ENCODE measurements around the gene LDB3. TPM values are rescaled to one million over a fixed set of nuclear protein-coding genes. Genes with fewer than 3 reads are reported as not detected.

LDB3 gene
- total and polyA plus RNA-seq, 2 of the 4 experiments (the other 2 are of a cell fraction), result 0.36 to 2.6 TPM

DNA sequence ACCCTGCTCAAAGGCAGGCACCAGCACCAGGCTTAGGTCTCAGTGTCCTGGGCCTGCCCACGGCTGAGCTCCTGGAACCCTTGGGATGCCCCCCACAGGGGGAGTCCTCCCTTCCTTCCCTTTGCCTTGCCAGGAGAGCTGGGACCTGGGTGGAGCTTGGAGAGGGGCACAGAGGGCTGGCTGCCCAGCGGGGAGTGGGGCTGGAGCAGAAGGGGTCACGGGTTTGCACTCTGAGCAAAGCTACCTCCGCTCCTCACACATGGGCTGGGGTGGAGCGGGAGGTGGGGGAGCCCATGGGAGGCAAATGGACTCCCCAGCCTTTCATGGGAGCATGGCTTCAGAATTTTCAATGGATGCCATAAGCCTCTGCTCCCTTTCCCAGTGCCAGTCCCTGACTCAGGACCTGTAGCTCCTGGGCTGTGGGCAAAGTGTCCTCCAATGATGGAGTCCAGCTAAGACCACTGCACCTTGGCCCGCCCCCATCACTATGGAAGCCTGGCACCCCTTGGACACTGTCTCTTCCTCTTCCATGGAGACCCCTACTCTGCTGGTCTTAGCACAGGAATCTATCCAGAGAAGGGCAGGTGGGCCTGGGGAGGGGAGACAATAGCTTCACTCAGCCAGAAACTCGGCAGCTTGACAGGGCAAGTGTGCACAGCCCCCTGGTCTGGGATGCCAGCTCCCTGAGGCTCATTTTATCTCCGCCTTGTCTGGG is 39.9 kb downstream of the LDB3 start:
- Histone ChIP-seq H2BK5ac (ENCODE audit: low read depth, low read length, poor library complexity, severe bottlenecking) (no peak overlapping the region), H2AK5ac (ENCODE audit: low read depth, low read length) (no peak overlapping the region; the same call in 1 of the 2 replicates), H3K4ac (ENCODE audit: low read depth, low read length) (no peak overlapping the region), H3K4me2 (ENCODE audit: low read depth, low read length) (no peak overlapping the region), H3K18ac (ENCODE audit: low read depth, low read length) (no peak overlapping the region), H2BK15ac (ENCODE audit: low read depth, low read length) (no peak overlapping the region), H3K27me3 (ENCODE audit: control insufficient read depth, insufficient read depth, low read length) (no peaks in the 10 kb centered on the region), H3K23ac (ENCODE audit: low read depth, low read length) (no peak overlapping the region), H3K9me3 (ENCODE audit: control insufficient read depth, insufficient read depth, low read length) (no peaks in the 10 kb centered on the region), H4K20me1 (ENCODE audit: insufficient read depth, low read length) (no peaks in the 10 kb centered on the region), H3K36me3 (ENCODE audit: control insufficient read depth, insufficient read depth, low read length) (no peaks in the 10 kb centered on the region), H2BK120ac (ENCODE audit: low read depth, low read length) (no peak overlapping the region), H4K8ac (ENCODE audit: low read depth in 2 of 2, low read length in 2 of 2) (no peak overlapping the region), H3K4me1 (ENCODE audit: control insufficient read depth, insufficient read depth, low read length) (peaks cover 10% of the 10 kb centered on the region), H4K5ac (ENCODE audit: low read depth, low read length) (no peak overlapping the region), H3K9ac (ENCODE audit: low read depth, low read length) (no peak overlapping the region), H2AFZ (replicated peaks; ENCODE audit: low read length, poor library complexity) (no peak overlapping the region), H3K14ac (replicated peaks; ENCODE audit: low read depth, low read length) (no peak overlapping the region), H4K91ac (ENCODE audit: insufficient read depth, low read depth, low read length) (no peak overlapping the region), H3K27ac (ENCODE audit: insufficient read depth, low read length) (no peak overlapping the region), H3K56ac (ENCODE audit: extremely low read depth, insufficient read depth, low read length) (no peak overlapping the region), H2BK20ac (ENCODE audit: low read depth, low read length) (no peak overlapping the region), H2AK9ac (replicated peaks; ENCODE audit: low read depth, low read length, poor library complexity) (no peak overlapping the region), H3K4me3 (ENCODE audit: insufficient read depth, low read depth, low read length) (no peak overlapping the region), H3K79me1 (ENCODE audit: low read depth in 1 of 2, low read length in 2 of 2) (peaks cover 0 to 10% of the 10 kb centered on the region in 2 experiments; a peak in 2 of 4 replicates), H3K9me1 (ENCODE audit: insufficient read depth, low read length) (peaks cover 3% of the 10 kb centered on the region; the same call in 1 of the 2 replicates)
- 100% methylated on average over 3 of the region's 8 CpGs; no CpG with 5 or more reads in 1 of the 2 experiments for WGBS, 2 experiments (ENCODE audit: extremely low coverage in 2 of 2, insufficient read length in 1 of 2)
- intact Hi-C loops (cut with micrococcal nuclease), result no loop called here
- in situ Hi-C loops (cut with MboI; ENCODE audit: low sequenced_read_pairs), result loop anchor here (5.0 kb wide), 1 partner anchor 189 kb away; no protein-coding TSS in a partner anchor
- ATAC-seq (ENCODE audit: low read depth) (no peak), DNase-seq (no peak)
- dilution Hi-C loops (cut with HindIII; ENCODE audit: low sequenced_read_pairs, unreplicated experiment), result no loop called here
- ChIA-PET CTCF (no interaction called here), POLR2A (ENCODE audit: unreplicated experiment) (no interaction called here)
- BruUV-seq (replicated peaks), result no TSS peak
- TF ChIP-seq, protein P1, sequence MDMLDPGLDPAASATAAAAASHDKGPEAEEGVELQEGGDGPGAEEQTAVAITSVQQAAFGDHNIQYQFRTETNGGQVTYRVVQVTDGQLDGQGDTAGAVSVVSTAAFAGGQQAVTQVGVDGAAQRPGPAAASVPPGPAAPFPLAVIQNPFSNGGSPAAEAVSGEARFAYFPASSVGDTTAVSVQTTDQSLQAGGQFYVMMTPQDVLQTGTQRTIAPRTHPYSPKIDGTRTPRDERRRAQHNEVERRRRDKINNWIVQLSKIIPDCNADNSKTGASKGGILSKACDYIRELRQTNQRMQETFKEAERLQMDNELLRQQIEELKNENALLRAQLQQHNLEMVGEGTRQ (IDR thresholded peaks at IDR 0.05; ENCODE audit: low read depth, low read length), result no peak
- TF ChIP-seq FOS (IDR thresholded peaks at IDR 0.05; ENCODE audit: low read depth, low read length) (no peak), MXI1 (IDR thresholded peaks at IDR 0.05; ENCODE audit: borderline replicate concordance, low read depth, low read length) (no peak), NFE2L2 (IDR thresholded peaks at IDR 0.05; ENCODE audit: low read depth, low read length) (no peak), POLR2A (IDR thresholded peaks at IDR 0.05; ENCODE audit: low read depth, low read length) (no peak), CHD1 (IDR thresholded peaks at IDR 0.05; ENCODE audit: low read depth, low read length) (no peak), CEBPB (IDR thresholded peaks at IDR 0.05; ENCODE audit: low read depth, low read length) (no peak)
- TF ChIP-seq, protein P2, sequence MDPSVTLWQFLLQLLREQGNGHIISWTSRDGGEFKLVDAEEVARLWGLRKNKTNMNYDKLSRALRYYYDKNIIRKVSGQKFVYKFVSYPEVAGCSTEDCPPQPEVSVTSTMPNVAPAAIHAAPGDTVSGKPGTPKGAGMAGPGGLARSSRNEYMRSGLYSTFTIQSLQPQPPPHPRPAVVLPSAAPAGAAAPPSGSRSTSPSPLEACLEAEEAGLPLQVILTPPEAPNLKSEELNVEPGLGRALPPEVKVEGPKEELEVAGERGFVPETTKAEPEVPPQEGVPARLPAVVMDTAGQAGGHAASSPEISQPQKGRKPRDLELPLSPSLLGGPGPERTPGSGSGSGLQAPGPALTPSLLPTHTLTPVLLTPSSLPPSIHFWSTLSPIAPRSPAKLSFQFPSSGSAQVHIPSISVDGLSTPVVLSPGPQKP (IDR thresholded peaks at IDR 0.05; ENCODE audit: borderline replicate concordance, low read depth, low read length), result no peak
- TF ChIP-seq, protein P3, sequence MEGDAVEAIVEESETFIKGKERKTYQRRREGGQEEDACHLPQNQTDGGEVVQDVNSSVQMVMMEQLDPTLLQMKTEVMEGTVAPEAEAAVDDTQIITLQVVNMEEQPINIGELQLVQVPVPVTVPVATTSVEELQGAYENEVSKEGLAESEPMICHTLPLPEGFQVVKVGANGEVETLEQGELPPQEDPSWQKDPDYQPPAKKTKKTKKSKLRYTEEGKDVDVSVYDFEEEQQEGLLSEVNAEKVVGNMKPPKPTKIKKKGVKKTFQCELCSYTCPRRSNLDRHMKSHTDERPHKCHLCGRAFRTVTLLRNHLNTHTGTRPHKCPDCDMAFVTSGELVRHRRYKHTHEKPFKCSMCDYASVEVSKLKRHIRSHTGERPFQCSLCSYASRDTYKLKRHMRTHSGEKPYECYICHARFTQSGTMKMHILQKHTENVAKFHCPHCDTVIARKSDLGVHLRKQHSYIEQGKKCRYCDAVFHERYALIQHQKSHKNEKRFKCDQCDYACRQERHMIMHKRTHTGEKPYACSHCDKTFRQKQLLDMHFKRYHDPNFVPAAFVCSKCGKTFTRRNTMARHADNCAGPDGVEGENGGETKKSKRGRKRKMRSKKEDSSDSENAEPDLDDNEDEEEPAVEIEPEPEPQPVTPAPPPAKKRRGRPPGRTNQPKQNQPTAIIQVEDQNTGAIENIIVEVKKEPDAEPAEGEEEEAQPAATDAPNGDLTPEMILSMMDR (conservative IDR thresholded peaks at IDR 0.05; ENCODE audit: low read depth, low read length), result no peak

Data from IMR-90 (cell line).